ENCODE data around the gene NUTF2.

GRCh38 chr16:67872631-67873434 lies 26.1 kb downstream of the NUTF2 start, which contains the start of gene EDC4:
- TF ChIP-seq CTCF (IDR thresholded peaks at IDR 0.05) (no peak), POLR2A (IDR thresholded peaks at IDR 0.05) (peak; percentile 54 to 62)

All from Peyer's patch (tissue), 4 donors.